ENCODE data around the gene MAD1L1.
"Not testable (repeated sequence)": the region's sequence is repeated elsewhere in the genome, so short reads cannot be mapped to it uniquely, and the experiment has no call there.

The MAD1L1 gene

DNA sequence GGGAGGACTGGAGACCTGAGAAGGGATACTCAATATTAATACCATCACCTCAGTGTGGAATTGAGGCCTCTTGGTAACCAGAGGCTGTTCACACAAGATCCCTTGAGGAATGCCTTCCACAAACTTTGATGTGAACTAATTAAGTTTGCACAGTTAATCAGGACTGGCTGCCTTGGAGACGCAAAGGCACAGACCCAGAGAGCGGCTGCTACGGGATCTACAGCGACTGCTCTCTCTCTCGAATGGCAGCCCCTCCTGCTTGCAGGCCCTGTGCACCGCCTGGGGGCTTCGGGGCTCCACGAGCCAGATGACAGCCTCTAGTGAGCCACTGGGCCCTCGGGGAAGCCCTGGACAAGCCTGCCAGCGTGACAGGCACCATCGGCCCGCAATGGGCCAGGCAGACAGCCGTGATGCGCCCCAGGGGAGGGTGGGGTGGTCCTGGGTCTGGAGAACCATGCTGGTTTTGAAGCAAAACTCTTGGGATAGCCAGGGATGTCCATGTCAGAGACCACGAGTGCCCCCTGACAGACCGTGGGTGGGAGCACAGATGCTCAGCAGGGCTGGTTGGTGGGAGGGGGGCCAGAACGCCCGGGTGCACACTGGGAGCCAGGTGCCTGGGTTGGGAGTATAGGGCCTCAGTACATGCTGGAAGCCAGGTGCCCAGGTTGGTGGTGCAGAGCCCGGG, 367.0 kb downstream of the MAD1L1 start:
- DNase-seq: no peak

DNA sequence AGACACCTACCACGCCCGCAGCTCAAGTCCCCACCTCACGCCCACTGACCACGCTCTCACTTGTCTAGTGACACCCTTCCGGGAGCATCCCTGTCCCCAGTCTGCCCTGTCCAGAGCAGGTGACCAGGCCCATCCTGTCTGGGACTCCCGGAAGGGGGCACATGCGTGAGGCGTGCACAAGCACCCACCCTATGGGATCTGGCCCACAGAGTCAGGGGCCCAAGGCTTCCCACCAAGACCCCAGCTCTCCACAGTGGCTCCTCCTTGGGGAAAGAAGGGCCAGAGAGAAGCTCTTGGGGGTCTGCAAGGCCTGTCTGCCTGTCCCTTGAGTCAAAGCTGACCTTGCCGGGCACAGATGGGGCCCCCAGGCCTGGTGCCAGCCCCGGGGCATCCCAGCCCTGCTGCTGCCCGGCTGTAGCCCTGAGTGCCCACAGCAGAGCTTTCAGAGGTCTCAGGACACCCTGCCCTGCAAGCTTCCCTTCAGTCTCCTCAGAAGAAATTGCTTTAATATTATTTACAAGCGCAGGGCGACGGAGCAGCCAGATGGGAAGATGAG, 367.7 kb downstream of the MAD1L1 start:
- no peak for DNase-seq

DNA sequence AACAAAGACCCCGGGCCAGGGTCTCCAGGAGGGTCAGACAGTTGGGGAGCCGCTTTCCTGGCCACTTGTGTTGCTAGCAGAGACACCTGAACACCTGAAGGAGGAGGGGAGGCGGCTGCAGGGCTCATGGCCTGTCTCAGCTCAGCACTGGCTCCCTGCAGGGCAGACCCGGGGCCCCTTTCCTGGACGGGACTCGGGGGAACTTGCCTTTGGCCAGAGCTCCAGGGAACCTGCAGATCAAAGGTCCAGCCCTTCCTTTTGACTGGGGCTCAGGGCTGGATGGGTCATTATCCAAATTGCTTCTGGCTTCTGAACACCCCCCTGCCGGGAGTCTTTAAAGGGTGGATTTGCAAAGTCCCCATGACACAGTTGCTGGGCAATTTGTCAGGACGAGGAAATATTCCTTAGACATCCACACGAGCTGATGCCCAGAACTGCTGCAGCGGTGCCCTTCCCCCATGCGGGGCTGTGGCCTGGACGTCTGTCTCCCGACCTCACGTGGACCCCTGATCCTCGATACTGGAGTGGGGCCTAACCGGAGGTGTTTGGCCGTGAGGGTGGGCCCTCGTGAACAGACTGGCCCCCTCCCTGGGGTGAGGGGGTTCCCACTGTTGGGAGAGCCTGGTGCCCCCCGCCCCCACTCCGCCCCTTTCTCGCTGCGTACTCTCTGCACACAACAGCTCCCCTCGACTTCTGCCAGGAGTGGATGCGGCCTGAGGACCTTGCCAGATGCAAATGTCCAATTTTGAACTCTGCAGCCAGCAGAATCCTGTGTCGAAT, 368.4 kb downstream of the MAD1L1 start:
- DNase-seq: no peak

DNA sequence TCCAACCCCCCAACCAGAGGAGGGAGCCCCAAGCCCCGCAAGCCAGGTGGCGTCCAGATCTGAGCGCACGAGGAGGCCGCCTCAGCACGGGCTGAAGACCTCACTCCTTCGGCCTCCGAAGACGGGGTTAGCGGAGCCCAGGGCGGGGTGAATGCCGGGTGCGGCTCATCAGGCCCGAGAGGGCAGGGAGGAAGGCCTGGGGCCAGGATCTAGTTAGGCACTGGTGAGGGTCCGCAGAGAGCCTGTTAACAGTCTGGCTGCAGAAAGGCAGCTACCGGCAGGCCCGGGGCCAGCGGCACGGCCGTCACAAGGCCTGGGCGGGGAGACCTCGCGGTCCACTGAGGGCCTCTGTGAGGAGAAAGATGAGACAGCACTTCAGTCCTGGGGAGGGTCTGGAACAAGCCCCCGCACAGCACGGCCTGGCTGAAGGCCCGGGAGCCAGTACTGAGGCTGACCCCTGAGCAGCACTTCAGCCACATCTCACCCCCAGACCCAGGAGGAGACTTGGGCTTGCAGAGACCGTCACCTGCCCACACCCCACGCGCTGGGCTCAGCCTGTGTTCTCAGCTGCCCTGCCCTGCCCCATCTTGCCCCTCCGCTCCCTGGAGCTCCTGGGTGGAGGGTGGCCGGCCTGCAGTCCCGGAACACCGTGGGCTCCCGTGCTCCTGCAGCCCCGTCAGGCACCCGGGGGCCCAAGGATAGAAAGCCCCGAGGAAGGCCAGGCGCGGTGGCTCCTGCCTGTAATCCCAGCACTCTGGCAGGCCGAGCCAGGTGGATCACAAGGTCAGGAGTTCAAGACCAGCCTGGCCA, 369.4 kb downstream of the MAD1L1 start:
- DNase-seq: no peak

DNA sequence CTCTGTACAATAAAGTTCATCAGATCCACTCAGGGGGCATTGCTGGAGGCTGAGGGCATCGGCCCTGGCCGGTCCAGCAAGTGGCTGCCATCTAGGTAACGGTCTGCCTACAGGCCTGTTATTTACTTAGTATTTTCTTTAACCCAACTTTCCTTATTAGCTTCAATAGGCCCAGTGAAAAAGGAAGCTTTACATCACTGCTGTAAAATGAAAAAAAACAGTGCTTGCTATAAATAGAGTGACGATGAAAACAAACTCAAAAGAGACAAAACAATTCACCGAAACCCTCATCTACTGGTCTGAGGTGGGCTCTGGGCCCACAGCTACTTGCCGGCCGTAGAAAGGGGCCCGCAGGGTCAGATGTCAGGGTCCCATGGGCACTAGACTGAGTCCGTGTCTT, 370.2 kb downstream of the MAD1L1 start:
- DNase-seq: no peak

DNA sequence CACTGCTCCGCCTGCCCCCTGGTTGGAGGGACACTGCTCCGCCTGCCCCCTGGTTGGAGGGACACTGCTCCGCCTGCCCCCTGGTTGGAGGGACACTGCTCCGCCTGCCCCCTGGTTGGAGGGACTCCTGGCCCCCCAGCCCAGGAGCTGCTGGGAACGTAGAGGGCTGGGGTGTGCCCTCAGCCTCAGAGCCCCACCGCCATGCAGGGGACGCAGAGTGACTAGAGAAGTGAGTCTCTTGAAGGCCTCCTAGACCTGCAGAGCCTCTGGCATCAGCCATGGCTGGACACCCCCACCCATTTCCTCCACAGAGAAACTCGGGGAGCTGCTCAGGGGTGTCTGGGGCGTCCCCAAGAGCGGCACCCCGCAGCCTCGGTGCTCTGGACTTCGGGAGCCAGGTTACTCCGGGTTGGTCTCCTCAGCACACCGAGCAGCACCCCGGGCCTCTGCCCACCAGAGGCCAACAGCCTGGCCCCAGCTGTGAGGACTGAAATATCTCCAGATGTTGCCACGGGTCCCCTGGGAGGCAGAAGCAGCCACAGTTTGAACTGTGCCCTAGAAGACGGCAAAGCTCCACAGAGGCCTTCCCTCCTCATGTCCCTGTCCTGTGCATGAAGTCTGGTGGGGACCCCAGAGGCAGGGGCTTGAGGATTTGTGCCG, 370.8 kb downstream of the MAD1L1 start:
- no peak for DNase-seq

DNA sequence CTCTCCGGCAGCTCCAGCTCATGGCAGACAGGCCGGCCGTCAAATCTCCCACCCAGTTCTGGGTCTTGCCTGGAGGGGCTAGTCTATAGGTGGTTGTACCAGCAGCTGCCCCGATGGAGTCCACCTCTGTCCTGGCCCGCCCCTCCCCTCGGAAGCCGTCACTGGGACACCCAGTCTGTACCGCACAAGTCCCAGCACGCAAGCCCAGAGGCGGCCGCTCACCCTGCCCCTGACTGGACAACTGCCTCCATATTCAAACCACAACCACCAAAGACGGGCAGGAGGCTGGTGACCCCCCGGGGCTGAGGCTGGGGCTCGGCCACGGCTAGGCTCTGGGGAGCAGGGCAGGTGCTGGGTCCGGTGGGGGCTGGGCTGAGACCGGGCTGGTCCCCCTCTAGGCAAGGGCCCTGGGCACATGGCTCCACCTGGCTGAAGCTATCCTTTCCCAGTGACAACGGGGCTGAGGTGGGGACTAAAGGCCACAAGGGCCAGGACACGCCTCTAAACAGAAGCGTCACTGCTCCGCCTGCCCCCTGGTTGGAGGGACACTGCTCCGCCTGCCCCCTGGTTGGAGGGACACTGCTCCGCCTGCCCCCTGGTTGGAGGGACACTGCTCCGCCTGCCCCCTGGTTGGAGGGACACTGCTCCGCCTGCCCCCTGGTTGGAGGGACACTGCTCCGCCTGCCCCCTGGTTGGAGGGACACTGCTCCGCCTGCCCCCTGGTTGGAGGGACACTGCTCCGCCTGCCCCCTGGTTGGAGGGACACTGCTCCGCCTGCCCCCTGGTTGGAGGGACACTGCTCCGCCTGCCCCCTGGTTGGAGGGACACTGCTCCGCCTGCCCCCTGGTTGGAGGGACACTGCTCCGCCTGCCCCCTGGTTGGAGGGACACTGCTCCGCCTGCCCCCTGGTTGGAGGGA, 371.6 kb downstream of the MAD1L1 start:
- not testable (repeated sequence) for DNase-seq

DNA sequence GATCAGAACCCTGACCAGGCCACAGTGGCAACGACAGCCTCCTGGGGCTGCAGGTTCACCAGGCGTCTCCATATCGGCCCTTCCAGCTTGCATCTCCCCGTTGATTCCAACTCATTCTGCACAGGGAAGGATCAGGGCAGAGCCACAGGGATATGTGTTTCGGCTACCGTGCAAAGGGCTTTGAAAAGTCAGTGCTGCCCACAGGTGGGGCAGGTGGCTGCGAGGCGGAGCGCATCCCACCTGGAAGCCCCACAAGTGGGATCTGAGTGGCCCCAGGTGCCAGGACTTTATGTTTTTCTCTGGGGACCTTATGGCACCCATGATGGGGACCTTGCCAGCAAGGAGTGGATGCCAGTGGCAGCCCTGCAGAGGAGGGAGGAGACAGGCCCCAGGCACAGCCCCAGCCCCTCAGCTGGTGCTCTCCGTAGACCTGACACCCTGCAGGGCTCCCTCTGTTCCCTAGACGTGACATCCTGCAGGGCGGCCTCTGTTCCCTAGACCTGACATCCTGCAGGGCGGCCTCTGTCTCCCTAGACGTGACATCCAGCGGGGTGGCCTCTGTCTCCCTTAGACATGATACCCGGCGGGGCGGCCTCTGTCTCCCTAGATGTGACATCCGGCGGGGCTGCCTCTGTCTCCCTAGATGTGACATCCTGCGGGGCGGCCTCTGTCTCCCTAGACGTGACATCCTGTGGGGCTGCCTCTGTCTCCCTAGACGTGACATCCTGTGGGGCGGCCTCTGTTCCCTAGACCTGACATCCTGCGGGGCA, 373.3 kb downstream of the MAD1L1 start:
- DNase-seq: no peak

DNA sequence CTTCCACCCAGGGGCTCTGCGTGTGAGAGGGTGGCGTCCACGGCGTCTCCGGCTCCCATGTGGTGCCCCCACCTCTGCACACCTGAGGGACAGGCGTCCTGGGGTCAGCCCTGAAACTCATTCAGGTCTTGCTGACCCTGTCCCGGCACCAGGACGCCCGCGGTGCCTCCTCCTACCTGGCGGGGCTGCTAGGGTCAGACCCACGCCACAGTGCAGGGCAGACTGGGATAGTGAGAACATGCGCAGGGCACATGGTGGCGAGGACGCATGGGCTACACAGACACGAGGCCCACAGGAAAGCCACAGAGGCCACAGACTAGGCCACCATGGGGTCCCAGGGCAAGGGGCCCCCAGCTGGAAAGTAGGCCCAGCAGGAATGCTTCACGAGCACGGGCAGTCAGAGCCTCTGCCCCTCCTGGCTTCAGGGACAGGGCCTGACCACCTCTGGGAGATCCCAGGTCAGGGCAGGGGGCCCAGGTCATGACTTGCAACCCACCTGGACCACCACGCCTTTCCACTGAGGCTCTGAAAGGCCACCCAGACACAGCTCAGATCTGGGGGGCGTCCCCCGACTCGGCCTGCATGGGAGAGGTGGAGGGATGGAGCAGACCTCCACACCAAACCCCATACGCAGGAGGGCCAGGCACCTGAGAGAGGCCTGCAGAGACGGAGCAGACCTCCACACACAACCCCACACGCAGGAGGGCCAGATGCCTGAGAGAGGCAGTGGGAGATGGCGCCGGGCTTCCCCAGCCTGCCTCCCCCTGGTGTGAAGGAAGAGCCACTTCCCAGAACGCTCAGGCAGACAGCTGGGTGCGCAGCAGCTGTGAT, 374.1 kb downstream of the MAD1L1 start:
- no peak for DNase-seq

DNA sequence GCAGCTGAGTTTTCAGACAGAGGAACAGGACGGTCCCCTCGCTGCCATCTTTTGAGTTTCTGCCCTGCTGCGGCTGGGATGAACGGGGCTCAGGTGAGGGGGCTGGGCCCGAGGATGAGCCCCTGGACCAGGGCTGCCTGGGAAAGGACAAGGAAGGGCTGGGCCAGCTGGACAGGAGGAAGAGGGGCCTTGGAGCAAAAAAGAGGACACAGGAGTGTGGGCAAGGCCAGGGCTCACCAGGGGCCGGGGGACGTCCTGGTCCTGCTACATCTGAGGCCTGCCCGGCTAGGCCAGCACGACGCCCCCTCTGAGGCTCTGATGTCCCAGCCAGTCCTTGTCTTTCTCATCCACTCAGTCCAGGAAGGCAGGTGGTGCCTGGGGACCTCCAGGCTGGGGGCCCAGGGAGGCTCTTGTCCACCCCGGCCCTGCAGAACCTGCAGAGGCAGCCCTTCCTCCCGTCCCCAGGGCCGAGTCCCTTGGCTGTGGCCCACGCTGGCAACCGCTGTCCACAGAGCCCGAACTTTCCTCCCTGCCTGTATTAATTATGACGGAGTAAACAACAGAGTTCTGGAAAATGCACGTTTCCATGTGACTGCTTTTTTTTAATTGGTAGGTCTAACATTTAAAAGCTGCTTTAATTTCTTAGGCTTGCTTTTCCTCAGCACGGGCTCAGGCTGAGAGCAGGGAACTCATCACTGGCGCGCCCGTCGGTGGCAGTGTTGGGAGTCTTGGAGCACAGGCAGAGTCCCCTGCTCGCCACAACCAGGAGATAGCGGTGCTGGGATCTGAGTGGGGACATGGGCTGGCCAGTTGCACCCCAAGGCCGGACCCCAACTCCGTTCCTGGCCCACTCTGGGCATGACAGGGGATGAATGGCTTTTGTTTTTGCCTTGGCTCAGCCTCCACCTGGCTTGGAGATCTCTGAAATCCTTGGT, 375.0 kb downstream of the MAD1L1 start:
- no peak for DNase-seq

DNA sequence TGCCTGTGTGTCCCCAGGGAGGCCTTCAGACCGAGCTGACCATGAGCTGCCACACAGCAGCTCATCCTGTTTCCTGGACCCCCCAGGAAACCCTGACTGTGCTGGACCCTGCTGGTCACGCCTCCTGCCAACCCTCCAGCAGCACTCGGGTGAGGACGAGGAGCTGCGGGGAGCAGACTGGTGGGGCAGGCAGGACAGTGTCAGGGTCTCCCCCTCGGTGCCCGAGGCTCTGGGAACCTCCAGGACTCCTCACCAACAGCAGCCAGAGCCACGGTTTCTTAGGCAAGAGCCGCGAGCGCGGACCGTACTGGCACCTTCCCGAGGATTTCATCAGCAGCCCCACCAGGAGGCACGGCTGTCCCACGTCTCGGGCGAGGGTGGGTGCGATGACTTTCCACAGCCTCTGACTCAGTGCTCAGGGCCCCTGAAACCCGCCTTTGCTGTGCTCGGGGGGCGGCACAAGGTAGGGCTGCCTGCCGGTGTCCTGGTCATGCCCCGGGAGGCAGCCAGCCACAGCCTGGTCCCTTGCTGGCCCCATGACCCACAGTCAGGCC, 375.8 kb downstream of the MAD1L1 start:
- no peak for DNase-seq

DNA sequence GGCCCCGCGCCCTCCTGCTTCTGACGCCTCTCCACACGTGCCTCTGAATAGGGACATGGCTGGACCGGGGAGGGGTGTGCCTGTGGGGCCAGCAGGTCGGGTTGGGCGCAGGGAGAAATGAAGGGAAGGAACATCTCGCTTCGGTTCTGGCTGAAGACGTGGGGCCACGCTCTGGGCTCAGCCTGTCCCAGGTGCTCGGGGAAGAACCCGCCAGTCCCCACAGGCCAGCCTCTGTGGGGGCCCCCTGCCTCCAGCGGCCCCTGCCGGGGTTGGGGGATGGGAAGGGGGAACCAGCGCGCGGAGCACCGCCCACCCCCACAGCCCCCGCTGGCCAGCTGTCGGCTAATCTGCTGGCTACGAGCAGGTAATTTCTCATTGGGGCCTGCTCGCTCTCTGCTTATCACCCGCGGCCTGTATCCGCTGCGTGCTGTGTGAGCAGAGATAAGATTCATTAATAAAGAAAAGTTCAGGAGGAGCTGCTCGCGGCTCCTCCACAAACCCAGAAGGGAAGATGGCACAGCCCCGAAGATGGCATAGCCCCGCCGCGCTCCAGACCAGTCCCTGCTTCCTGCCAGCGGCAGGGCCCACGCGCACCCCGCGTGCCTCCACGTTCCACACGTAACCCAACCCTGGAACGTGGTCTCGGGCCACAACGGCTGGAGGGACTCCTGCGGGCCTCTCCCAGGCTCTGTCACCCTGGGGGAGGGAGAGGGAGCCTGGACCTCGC, 376.4 kb downstream of the MAD1L1 start:
- no peak for DNase-seq

DNA sequence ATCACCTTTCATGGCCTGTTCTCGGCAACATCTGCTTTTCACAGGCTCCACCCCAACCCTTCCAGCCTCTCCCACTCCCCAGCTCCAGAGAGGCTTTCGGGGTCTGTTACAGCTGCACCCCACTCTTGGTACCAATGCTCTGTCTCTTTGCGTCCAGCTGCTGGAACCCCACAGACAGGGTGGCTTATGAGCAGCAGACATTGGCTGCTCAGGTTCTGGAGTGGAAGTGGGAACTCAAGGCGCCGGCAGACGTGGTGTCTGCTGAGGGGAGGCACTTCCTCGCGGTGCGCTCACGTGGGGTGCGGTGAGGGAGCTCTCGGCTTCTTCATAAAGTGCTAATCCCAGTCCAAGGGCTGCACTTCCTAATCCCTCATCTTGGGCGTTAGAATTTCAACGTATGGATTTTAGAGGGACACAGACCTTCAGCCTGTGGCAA, 377.0 kb downstream of the MAD1L1 start:
- DNase-seq: no peak

DNA sequence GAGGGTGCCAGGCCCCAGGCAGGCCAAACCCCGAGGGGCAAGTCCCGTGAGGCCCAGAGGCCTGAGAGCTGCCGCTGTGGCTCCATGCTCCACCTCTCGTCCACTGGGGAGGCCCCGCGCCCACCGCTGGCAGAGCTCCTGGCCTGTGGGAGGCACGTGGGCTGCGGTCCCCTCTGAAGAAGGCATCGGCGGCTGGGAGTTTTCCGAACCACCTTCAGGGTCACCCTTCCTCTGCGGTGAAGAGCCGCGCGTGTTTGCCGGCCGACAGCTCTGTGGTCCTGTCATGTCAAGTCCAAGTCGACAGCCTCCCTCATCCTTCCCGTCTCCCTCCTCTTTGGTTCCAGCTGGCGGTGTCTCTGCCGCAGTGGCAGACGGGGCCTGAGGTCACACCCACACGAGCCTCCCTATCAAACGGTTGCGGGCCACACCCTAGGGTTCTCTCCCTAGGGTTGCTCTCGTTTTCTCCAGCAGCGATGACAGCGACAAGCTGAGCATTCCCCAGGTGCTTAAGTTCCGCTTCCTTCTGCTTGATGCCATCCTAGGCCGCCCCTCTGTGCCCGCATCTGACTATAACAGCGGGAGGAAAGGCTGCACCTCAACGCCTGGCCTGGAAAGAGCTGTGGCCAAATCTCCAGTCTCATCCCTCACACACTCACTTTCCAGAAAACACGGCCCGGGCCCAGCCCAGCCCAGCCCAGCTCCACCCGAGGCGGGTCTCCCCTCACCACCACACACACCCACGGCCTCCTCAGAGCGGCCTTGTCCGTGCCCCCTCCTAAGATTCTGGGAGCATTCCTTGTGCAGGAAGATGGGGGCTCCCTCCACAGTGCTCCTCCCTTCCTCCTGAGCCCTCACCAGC, 377.6 kb downstream of the MAD1L1 start:
- DNase-seq: no peak

DNA sequence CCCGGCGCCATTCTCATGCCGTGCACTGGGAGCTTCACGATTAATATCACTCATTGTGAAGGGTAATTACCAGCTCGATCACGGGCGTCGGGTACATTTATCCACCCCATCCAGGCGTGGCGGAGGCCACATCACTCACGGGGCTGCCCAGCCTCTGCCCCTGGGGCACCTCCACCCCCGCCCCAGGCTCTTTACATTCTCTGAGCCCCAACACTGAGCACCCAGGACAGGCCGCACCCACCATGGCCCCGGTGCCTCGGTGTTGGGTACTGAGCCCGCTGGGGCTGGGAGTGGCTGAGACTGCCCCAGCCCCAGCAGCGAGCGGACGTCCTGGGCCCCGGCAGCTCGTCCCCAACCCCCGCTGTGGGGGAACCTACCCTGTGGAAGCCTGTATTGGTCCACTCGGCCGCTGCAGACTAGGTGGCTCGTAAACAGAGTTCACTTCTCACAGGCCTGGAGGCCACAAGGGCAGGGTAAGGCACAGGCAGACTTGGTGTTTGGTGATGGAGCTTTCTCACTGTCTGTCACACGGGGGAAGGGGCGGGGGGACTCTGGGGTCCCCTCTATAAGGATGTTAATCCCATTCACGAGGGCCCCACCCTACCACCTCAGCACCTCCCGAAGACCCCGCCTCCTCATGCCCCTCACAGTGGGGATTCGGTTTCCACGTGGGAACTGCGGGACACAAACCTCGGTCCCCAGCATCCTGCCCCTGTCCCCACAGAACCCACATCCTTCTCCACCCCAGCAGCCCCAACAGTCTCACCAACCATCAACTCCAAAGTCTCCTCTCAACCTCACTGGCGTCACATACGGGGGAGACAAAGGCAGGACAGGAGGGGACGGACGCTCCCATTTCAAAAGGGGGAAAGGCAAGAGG, 378.5 kb downstream of the MAD1L1 start:
- no peak for DNase-seq
